Choroid plexus epithelial cell (primary cell): Measurements from ENCODE around the gene NMNAT2.

Experiments used
- DNase-seq: peaks from one replicate; pipeline ENCODE4 v3.0.0-alpha.2; 2010; ENCODE audit warnings: low read depth
- H3K4me3 ChIP-seq: 2 replicates; pipeline ENCODE4 v1.5.1; 2011; ENCODE audit warnings: low read depth, mild to moderate bottlenecking, control low read depth, low read length, moderate library complexity
- TF ChIP-seq, protein P1 (sequence below): conservative IDR thresholded peaks from 2 replicates; pipeline ENCODE4 v1.5.1; 2011; ENCODE audit warnings: low read depth, mild to moderate bottlenecking, control low read depth, inconsistent platforms, low read length, moderate library complexity

The NMNAT2 gene

DNA sequence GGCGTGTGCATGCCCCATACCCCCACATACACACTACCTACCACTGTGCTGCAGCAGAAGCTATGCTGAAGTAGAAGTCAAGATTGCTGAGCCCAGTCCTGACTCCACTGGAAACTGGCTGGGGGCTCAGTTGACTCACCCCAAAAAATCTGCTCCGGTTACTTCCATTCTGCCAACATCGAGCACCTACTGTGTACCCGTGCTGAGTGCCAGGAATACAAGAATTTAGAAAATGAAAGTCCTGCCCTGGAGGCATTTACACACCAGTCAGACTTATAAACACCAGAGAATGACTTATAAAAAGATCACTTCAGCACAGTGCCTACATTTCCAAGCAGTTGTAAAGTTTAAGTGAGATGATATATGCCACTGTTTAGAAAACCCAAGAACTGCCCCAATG is 99.1 kb downstream of the NMNAT2 start:
- no peak for DNase-seq
- TF ChIP-seq, protein P1, sequence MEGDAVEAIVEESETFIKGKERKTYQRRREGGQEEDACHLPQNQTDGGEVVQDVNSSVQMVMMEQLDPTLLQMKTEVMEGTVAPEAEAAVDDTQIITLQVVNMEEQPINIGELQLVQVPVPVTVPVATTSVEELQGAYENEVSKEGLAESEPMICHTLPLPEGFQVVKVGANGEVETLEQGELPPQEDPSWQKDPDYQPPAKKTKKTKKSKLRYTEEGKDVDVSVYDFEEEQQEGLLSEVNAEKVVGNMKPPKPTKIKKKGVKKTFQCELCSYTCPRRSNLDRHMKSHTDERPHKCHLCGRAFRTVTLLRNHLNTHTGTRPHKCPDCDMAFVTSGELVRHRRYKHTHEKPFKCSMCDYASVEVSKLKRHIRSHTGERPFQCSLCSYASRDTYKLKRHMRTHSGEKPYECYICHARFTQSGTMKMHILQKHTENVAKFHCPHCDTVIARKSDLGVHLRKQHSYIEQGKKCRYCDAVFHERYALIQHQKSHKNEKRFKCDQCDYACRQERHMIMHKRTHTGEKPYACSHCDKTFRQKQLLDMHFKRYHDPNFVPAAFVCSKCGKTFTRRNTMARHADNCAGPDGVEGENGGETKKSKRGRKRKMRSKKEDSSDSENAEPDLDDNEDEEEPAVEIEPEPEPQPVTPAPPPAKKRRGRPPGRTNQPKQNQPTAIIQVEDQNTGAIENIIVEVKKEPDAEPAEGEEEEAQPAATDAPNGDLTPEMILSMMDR, result no peak
- H3K4me3 ChIP-seq, result no peak overlapping the region

DNA sequence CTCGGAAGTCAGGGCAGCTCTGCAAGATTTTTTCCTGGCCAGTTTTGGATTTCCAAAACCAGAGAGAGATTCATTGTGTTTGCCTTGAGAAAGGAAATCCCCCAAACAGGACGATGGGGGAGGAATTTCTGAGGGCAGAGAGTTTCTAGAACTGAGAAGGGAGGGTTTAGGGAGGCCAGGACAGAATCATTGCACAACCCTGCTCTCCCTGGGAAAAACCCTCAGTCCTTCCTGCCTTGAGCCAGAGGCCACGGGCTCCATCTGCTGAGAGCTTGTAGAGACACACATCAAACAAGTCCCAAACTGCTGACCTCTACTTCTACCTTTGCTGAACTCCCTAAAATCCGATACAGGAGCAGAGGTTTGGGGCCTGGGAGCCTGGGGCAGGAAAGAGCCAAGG is 99.7 kb downstream of the NMNAT2 start:
- TF ChIP-seq, protein P1, result peak; percentile 86
- no peak overlapping the region for H3K4me3 ChIP-seq
- peak; percentile 96 for DNase-seq

DNA sequence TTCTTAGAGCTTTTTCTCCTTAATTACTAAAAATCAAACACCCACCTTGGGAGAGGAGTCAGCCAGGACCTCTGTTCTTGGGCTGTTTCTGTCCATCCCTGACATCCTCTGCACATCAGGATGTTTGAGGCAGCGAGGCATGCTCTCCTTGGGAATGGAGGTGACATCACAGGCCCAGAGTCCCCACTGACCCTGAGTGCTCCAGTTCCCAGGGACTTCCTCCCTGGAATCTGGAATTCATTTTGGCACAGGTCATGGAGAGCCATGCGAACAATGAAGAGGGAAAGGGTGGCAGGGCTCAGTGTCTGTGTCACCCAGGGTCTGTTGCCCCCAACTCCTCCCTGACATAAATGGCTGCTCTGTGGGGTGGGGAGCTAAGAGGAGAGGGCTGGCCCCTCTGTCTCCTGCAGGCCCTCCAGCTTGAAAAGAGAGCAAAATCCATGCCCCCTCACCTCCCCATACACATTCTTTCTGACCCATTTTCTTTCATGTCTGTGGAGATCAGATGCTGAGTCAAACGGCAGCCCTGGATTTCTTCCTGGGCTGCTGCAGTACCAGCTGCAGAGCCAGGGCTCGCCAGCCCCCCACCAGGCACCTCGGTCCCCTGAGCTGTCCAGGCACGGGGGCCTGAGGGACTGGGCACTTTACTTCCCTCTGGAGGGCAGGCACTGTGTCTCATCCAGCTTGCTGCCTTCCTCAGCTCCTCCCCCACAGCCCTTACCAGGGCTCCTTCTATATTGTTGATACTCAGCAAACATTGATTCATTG is 102.0 kb downstream of the NMNAT2 start:
- no peak for DNase-seq
- TF ChIP-seq, protein P1, result no peak
- H3K4me3 ChIP-seq, result no peak overlapping the region

DNA sequence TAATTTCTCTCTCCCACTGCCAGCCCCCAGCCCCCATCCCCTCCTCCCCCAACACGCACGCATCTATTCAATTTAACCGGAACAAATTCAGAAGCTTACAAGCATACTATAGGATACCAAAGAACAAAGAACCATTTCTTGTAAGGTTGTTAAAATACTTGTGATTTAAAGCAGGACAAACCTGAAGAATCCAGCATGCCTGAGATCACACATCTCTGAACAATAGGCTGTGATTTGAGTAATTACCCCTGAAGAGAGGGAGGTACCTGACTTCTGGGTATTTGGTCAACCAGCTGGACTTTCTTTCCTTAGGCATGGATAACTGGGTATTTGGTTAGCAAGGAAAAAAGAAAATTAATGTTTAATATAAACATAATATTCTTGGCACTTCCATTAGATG is 105.1 kb downstream of the NMNAT2 start:
- H3K4me3 ChIP-seq, result no peak overlapping the region
- DNase-seq, result no peak
- TF ChIP-seq, protein P1, result no peak

DNA sequence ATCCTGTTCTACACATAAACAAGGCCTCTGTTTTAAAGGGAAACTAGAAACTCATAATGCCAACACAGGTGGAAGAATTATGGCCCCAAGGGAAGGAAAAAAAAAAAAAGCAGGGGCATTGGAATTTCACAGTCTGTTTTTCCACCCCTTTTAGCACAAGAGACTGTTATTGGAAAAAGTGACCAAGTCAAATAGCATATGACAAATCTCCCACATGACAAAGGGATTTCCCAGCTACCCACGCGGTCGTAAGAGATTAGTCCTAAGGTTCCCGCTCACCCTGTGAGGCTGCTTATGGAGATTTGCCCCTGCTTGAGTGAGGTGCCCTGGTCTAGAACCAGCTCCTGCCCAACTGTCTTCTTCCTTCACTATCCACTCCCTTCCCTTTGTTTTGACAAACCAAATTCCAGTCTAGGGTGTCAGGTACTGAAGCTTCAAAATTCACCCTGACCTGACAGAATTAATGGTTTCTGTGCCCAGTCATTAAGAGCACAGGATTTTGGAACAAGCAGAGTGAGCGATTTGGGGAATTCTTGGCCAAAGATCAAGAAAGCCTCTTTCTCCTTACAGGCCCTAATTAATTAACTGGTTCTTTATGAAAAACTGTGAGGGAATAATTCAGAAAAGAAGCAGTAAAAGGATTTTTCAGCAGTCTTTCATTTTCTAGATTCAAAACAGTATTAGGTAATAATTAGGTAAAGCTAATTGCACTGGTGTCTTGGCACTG is 107.3 kb downstream of the NMNAT2 start:
- no peak for DNase-seq
- TF ChIP-seq, protein P1, result no peak
- no peak overlapping the region for H3K4me3 ChIP-seq

DNA sequence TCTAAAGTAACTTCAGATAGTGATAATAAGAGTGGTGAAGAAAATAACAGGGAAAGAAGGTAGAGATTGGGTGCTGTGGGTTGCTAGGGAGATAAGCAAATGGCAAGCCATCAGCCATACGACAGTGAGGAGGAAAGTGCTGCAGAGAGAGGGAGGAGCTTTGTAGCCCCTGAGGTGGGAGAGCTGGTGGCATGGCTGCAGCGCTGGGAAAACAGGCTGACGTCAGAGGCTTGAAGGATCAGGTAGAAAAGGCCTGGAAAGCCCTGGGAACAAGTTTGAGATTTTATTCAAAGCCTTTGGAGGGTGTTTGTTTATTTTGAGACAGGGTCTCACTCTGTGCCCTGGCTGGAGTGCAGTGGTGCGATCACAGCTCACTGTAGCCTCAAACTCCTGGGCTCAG is 109.5 kb downstream of the NMNAT2 start:
- TF ChIP-seq, protein P1, result no peak
- no peak for DNase-seq
- H3K4me3 ChIP-seq, result no peak overlapping the region
